ENCODE data around the gene GALNT5.
"Not testable (repeated sequence)": the region's sequence is repeated elsewhere in the genome, so short reads cannot be mapped to it uniquely, and the experiment has no call there.

Gene GALNT5

DNA sequence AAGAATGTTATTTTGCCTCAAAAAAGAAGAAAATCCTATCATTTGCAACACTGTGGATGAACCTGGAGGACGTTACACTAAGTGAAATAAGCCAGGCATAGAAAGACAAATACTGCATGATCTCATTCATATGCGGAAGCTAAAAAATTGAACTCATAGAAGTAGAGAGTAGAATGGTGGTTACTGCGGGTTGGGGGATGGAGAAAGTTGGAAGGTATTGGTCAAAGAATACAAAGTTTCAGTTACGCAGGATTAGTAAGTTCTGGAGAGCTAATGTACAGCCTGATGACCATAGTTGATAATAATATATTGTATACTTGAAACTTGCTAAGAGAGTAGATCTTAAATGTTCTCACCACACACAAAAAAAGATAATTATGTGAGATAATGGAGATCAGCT is 5.0 kb upstream of the GALNT5 start:
- no peak for DNase-seq

DNA sequence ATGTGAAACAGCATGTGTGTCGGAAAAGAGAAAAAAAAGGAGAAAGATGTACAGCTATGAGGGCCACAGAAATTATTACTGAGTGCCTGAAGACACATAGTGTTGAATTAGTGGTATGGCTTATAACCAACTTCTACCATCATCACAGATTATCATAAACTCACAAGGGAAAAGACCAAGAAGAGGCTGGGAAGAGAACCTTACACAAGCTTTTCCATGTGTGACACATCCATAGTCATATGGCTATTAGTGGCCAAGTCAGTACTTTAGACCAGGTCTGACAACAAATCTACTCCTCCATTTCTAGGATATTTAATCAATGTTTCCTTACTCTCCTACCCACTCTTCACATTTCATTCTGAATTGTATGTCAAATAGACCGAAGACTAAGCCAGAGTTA is 3.5 kb upstream of the GALNT5 start:
- no peak for DNase-seq

DNA sequence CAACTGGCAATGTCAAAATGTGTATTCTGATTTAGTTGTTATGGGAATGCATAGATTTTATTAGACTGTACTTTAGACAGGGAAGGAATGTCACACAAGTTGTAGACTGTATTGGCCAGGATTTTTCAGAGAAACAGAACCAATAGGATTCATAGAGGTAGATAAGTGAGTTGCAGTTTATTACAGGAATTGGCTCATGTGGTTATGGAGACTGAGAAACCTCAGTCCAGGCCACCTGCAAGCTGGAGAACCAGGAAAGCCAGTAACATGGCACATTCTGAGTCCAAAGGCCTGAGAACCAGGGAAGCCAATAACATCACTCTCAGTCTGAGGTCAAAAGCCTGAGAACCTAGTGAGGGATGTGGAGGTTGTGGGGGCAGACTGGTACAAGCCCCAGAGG is 1.8 kb upstream of the GALNT5 start:
- no peak for DNase-seq

DNA sequence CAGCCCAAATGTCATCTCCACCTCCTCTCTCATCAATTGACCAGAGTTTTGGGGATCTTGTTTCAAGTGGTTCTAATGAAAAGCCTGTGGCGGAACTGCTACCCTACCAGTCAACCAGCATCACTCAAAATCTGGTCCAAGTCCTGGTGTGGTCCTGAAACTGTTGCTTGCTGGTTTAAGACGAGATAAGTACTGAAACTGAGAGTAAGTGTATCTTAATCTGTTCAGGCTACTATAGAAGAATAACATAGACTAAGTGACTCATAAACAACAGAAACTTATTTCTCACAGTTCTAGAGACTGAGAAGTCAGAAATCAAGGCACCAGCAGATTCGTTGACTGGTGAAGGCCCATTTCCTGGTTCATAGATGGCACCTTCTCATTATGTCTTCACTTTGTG is 879 bp upstream of the GALNT5 start:
- DNase-seq = no peak

DNA sequence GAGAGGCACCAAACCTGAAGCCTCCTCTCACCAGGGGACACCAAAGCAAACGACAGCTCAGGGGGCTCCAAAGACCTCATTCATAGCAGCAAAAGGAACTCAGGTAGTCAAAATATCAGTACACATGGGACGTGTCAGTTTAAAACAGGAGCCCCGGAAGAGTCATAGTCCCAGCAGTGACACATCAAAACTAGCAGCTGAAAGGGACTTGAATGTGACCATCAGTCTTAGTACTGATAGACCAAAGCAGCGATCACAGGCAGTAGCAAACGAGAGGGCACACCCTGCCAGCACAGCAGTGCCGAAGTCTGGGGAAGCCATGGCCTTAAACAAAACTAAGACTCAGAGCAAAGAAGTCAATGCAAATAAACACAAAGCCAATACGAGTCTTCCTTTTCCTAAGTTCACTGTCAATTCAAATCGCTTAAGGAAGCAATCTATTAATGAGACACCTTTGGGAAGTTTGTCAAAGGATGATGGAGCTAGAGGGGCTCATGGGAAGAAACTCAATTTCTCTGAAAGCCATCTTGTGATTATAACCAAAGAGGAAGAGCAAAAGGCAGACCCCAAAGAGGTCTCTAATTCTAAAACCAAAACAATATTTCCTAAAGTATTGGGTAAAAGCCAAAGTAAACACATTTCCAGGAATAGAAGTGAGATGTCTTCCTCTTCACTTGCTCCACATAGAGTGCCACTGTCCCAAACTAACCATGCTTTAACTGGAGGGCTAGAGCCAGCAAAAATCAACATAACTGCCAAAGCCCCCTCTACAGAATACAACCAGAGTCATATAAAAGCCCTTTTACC is 1.2 kb downstream of the GALNT5 start:
- DNase-seq = no peak

DNA sequence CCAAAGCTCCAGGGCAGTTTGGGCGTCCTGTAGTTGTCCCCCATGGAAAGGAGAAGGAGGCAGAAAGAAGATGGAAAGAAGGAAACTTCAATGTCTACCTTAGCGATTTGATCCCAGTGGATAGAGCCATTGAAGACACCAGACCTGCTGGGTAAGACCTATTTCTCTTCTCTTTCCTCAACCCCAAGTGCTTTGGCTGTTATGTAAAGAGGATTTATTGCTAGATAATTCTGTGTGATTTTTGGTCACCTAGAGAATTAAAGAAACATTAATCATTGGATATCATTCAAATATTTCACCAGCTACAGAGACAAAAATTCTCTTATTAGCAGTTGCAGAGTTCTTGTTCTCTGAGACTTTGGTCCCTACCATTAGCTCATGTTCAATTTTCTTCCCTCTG is 1.9 kb downstream of the GALNT5 start:
- DNase-seq = no peak

DNA sequence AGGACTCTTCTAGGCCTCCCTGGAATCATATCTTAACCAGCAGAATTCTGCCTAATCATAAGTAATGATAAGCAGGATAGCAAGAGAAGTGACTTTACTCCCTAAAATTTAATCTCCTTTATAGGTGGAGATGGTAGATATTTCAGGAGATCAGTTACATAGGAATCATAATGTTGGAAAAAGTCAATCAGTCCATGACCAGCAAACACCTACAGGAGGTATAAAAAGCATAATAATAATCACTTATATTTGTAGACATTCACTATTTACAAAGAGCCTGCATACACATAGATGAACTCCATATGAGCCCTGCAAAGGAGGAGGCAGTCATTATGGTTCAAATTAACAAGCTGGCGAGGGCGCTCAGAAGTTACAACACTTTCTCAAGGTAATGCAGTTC is 2.5 kb downstream of the GALNT5 start:
- DNase-seq = no peak

DNA sequence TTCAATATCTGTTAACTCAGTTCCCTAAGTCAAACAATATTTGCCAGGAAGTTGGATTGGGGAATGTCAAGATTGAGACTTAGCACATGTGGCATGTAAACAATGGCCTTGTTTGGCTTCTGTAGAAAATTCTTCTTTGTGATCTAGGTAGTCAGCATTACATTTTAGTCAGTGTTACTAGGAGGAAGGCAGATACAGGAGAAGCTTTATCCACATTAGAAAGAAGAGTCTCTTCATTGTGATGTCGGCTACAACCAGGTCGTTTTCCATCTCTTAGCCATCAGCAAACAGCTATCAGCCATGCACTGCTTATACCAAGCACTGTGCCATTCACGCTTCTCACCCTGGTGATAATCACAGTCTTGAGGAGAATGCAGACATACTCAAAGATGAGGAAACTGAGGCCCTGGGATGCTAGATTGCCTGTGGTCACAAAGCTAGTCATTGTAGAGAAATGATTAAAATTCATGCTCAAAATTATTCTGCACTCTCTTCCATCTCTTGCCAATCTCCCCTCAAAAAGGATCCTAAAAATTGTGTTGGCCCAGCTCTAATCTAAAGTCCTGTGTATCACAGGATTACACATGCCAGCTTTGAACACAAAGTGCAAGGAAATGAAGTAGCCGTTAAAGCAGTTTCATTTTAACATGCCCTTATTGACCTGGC is 3.2 kb downstream of the GALNT5 start:
- no peak for DNase-seq

DNA sequence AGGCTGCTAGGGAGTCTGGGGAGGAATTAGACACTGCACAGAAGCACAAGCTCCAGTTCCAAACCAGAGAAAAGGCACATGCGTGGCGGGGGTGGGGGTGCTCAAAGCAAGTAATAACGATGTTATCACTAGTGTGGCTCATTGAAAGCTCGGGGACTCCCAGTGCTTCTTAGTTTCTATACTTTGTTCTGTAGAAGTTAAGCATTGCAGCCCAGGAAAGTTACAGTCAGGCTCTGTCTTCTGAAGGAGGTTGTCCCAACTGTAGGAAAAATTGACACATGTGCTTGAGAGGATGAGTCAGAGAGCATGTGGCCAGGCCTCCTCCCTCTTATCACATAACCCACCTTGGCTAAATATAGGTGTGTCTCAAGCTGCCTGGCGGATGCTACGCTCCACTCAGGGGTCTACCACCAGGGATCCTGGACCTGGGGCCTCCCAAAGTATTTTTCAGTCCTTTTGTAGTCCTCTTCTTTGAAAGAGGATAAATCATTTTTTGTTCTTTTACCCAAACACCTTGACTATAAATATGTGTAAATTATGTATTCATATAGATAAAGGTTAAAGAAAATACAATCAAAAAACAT is 3.8 kb downstream of the GALNT5 start:
- no peak for DNase-seq

DNA sequence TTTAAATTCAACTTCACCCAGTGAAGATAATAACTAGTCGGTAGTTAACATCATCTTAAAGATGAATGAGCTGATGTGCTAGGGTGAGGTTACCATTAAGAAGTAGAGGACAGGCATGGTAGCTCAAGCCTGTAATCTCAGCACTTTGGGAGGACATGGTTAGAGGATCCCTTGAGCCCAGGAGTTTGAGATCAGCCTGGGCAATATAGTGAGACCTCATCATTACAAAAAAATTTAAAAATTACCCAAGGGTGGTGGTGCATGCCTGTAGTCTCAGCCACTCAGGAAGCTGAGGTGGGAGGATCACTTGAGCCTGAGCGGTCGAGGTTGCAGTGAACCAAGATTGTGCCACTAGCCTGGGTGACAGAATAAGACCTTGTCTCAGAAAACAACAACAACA is 4.7 kb downstream of the GALNT5 start:
- DNase-seq = no peak

DNA sequence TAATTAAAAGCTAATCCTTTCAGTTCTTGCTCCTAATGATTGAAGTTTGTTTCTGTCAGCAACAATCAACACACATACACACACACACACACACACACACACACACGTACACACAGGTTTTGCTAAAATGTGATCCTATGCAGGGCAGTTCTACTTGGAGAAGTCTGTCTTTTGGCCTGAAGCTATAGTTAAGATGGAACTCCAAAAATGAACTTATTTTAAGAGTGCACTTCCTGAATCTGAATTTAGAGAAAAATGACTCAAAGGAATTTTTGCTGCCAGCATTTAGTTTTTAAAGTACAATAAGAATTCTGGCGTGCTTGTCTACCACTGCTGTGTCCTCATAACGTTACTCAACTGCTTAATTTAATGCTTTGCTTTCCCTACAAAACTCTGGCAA is 6.6 kb downstream of the GALNT5 start:
- DNase-seq = no peak

DNA sequence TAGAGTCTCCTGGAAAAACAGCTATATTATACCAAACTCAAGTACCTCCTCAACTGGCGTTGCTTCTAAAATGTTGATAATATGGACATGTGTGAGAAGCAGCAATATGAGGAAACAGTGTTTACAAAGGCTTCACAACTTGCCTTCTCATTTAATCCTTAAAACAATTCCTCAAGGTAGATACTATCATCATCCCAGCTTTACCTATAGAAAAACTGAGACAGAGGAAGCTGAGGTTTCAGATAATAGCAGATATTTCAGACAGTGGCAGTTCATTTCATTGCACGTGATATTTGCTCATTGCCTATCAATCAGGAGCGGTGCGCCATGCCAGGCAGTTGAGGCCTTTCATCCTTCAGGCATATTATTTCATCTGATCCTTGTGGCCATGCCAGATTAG is 8.3 kb downstream of the GALNT5 start:
- no peak for DNase-seq

DNA sequence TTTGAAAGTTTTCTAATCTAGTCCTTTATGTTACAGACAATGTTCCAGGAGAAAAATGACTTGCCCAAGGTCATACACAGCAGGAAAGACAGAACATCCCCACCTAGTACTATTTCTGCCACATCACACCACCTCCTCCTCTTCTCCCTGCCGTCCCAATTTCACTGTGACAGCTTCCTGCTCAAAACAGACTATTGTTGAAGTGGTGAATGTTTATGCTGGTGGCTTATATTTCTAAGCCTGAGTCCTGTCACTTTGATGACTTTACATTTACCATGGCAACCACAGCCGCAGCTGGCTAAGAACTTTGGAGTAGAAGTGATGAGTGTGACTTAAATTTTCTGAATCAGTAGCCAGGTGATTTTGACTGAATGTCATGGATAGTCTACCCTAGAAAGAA is 10.0 kb downstream of the GALNT5 start:
- DNase-seq = no peak

DNA sequence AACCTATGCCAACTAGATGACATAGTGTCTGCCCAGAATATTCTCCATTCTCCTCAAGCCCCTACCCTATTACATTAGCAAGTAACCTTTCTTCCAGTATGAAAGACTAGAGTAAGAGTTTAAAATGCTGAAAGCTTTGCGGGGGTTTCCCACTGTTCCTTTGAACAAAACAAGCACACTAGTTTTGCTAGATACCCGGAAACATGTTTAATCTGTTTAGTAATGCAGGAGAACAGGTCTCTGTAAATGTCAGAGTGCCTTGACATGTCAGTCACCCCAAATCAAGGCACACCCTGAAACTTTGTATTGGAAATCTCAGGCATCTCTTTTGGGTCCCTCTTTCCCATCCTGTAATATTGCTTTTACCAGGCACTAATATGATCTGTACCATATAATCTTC is 11.6 kb downstream of the GALNT5 start:
- no peak for DNase-seq

DNA sequence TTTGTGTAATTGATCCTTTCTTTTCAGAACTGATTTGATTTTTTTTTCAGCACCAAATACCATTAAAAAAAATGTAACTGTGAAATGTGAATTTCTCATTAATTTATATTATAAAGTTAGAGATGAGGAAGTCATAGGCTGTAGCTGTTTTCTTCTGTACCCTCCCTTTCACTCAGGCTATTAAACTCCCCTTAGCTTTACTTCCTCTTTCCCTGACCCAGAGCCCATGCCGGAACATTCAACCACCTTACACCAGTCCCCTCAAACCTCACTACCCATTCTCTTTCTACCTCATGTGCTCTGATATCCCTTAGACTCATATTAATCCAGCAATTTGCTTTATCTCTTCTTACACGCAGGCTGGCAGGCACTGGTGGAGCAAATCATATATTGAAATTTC is 12.4 kb downstream of the GALNT5 start:
- no peak for DNase-seq

DNA sequence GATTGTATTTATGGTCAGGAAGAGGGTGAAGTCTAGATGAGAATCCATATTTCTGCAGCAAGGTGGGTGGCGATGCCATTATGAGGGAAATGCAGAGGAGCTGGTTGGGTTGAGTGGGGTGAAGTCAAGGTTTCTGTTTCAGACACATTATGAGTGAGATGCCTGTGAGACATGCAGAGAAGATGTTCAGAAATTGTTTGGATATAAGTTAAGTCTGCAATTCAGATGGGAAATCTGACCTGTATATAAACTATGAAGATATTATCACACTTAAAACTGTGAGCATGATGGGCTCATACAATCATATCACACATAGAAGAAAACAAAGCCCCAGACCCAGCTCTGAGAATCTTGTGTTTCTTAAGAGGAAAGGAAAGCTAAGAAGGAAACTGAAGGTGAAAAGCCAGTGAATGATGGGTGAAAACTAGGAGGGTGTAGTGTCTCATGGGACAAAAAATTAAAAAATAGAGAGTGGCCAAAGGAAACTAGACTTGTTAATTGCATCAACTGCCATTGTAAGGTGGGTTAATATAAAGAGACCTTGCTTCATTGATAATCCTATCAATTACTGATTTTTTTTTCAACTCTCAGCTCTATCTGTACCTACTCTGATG is 14.2 kb downstream of the GALNT5 start:
- no peak for DNase-seq

DNA sequence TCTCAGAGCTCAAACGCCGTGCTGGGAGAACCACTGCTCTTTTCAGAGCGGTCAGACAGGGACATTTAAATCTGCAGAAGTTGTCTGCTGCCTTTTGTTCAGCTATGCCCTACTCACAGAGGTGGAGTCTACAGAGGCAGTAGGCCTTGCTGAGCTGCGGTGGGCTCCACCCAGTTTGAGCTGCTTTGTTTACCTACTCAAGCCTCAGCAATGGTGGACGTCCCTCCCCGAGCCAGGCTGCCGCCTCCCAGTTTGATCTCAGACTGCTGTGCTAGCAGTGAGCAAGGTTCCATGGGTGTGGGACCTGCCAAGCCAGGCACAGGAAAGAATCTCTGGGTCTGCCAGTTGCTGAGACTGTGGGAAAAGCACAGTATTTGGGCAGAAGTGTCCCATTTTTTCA is 21.8 kb downstream of the GALNT5 start:
- not testable (repeated sequence) for DNase-seq

DNA sequence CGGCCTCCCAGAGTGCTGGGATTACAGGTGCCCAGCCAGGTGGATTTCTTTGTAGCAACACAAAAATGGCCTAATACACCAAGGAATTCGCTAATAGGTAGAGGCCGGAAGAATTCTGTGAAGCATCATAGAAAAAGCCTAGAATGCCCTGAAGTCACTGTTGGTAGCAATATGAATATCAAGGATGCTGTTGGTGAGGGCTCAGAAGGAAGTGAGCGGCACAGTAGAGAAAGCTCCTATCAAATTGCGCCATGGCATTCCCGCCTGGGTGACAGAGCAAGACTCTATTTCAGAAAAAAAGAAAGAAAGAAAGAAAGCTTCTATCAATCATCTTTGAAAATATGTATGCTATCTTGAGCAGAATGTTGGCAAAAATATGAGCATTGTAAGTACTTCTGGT is 23.8 kb downstream of the GALNT5 start:
- DNase-seq = no peak

DNA sequence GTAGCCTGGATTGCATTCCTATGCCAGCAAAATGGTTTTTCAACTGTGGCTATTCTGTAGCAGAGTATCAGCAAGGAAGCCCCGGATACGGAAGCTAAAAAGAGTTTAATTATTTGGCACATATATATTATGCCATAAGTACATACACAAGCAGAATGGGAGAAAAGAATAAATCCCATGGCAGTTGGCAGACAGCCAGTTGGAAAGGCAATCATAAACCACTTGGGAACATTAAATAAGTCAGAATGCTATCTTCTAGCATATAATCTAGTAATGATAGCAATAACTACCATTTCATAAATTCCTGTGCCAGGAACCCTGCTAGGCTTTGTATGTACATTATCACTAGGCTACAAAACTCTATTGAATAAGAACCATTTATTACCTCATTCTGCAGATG is 26.0 kb downstream of the GALNT5 start:
- DNase-seq = peak; percentile 52

DNA sequence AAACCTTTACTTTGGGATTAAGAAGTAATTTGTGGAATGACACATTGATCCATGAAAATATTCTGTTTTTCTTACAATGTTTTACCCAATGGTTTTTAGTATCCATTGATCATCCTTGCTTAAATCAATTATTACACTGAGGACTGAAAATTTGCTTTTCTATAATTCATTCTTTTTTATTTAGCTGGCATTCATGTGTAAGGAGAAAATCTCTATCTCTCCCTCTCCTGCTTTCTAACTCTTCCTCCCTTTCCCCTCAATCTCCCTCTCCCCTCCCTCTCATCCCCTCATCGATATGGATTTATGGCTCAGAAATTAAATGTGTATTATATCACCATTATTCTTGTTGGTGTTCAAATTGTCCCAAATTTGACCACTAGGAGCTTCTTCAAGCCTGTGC is 29.7 kb downstream of the GALNT5 start:
- DNase-seq = no peak

DNA sequence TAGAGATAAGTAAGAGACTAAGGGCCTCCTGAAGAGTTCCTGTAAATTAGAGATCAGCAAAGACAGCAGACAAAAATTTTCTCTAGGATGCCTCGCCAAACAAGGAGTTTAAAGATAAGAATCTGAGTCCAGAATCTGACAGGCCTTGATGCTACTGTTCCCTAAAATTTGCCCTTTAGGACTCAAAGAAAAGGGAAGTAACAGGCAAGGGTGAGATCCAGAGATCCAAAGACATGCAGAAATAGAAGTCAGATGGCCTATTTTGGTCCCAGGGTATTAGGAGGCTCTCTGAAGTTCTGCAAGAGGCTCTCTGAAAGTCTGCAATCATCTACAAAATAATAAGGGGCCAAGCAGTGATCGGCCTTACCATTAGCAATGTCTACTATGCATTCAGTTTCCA is 33.0 kb downstream of the GALNT5 start:
- no peak for DNase-seq

DNA sequence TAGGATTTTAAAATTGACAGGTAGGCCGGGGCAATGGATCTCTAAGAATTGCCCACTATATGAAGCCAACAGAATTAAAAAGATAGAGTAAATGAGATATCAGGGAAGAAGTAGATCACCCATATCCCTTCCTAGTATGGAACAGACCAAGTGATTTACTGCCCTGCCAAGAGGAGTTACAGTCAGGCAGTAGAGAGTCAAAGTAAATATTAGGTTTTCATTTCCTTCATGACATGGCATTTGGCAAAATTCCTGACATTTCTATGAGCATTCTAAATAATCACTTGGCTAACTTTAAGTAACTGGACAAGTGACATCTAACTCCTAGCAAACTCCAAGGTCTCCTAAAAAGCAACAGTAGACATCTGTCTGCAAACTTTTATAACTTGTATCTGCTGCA is 33.5 kb downstream of the GALNT5 start:
- DNase-seq = no peak

DNA sequence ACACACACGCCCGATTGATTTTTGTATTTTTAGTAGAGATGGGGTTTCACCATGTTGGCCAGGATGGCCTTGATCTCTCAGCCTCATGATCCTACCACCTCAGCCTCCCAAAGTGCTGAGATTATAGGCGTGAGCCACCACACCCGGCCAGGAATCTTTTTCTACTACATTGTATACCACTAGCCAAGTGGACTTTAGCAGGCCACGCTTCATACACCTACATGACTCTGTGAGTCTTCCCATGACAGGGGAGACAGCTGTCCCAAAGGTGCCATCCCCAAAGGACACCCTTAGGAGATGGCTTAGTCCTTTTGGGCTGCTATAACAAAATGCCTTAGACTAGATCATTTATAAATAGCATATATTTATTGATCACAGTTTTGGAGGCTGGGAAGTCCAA is 35.3 kb downstream of the GALNT5 start:
- no peak for DNase-seq

DNA sequence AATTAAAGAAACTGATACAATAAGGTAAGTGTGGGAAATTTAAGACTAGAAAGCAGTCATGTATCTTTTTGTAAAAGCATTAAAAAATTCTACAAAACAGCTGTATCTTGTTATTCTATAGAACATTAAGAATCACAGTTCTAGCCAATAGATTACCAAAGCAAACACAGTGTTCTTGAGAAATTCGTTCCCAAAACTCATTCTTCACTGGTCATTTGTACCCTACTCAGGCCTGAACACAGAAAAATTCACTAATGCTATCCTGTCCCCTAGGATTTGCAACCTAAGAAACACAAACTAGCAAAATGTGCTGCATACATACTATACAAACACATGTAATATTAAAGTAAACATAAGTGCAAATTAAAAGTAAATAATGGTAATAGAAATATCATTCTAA is 39.0 kb downstream of the GALNT5 start:
- DNase-seq = no peak
